ENCODE measurements around the gene TTC6. TPM values are rescaled to one million over a fixed set of nuclear protein-coding genes. Genes with fewer than 3 reads are reported as not detected.
A peak's percentile ranks its signal among the peaks of the same experiment; 100 is the strongest.

Gene TTC6
- total RNA-seq (2014; rRNA removed; shearing (Covaris generic)) (not detected in 2 replicates), polyA plus RNA-seq (2016; fragmentation: Nextera tagmentation; extraction: Ambion mirVana) (not detected in 2 replicates)

GRCh38 chr14:37594971-37595808 lies at the start of gene TTC6, which contains the start of gene FOXA1:
Gene TTC6, plus strand, starts transcription at chr14:37595629. Its CDS starts 26,436 bp downstream, at chr14:37622065.
Gene FOXA1, minus strand, starts transcription at chr14:37595249. Its CDS starts 277 bp downstream, at chr14:37594972.
- in situ Hi-C loops (cut with MboI), result no loop called here
- Histone ChIP-seq H2AFZ (peak within 1 kb of the TSS; percentile 91), H3K9ac (no peak within 1 kb of the TSS)

GRCh38 chr14:37546621-37547447 lies 48.6 kb upstream of the TTC6 start:
- Histone ChIP-seq H3K4me2 (ENCODE audit: unreplicated experiment) (no peak overlapping the region), H4K20me1 (ENCODE audit: insufficient read depth) (no peaks in the 10 kb centered on the region), H3K4me3 (no peak overlapping the region), H3K27ac (no peak overlapping the region), H3F3A (ENCODE audit: insufficient read depth) (no peaks in the 10 kb centered on the region), H3K9me2 (ENCODE audit: insufficient read depth) (no peaks in the 10 kb centered on the region), H3K27me3 (replicated peaks; ENCODE audit: insufficient read depth) (no peaks in the 10 kb centered on the region), H3K79me2 (ENCODE audit: insufficient read depth) (no peaks in the 10 kb centered on the region), H3K9me3 (ENCODE audit: low read depth) (no peaks in the 10 kb centered on the region), H2AFZ (no peak overlapping the region), H3K9ac (no peak overlapping the region), H3K36me3 (ENCODE audit: low read depth) (no peaks in the 10 kb centered on the region), H3K4me1 (ENCODE audit: insufficient read depth) (no peaks in the 10 kb centered on the region)
- in situ Hi-C loops (cut with MboI), result no loop called here
- no peak for DNase-seq
- 26 to 30% methylated on average over 6 of the region's 6 CpGs for WGBS, 2 experiments (ENCODE audit: low coverage in 1 of 2, low lambda C conversion rate in 2 of 2, missing lambda C conversion rate in 2 of 2)
- TF ChIP-seq EZH2phosphoT487 (IDR thresholded peaks at IDR 0.05; ENCODE audit: insufficient read depth, low read depth), result no peak
- no peak for TF ChIP-seq EZH2 (IDR thresholded peaks at IDR 0.05; ENCODE audit: insufficient read depth, poor library complexity, severe bottlenecking)

More at GRCh38 chr14:37594971-37595808, at the start of gene TTC6, which contains the start of gene FOXA1:
- WGBS, 2 experiments (ENCODE audit: low coverage in 1 of 2, low lambda C conversion rate in 2 of 2, missing lambda C conversion rate in 2 of 2), result 2% methylated on average over 45 to 70 of the region's 92 CpGs
- TF ChIP-seq EZH2phosphoT487 (IDR thresholded peaks at IDR 0.05; ENCODE audit: insufficient read depth, low read depth), result no peak
- TF ChIP-seq EZH2 (IDR thresholded peaks at IDR 0.05; ENCODE audit: insufficient read depth, poor library complexity, severe bottlenecking), result no peak
- no peaks in the 10 kb centered on the region for H4K20me1 ChIP-seq (ENCODE audit: insufficient read depth)
- H3K4me3 ChIP-seq, result peak within 1 kb of the TSS; percentile 85
- H3K4me2 ChIP-seq (ENCODE audit: unreplicated experiment), result peak within 1 kb of the TSS; percentile 84
- H3K9me3 ChIP-seq (ENCODE audit: low read depth), result no peaks in the 10 kb centered on the region
- no peak within 1 kb of the TSS for H3K27ac ChIP-seq
- peaks cover 5% of the 10 kb centered on the region; the same call in 1 of the 2 replicates for H3K4me1 ChIP-seq (ENCODE audit: insufficient read depth)
- H3K36me3 ChIP-seq (ENCODE audit: low read depth), result no peaks in the 10 kb centered on the region
- DNase-seq, result peak; percentile 69
- no peaks in the 10 kb centered on the region for H3K79me2 ChIP-seq (ENCODE audit: insufficient read depth)
- no peaks in the 10 kb centered on the region for H3K9me2 ChIP-seq (ENCODE audit: insufficient read depth)
- no peaks in the 10 kb centered on the region for H3F3A ChIP-seq (ENCODE audit: insufficient read depth)
- H3K27me3 ChIP-seq (replicated peaks; ENCODE audit: insufficient read depth), result peaks cover 74% of the 10 kb centered on the region

GRCh38 chr14:37550511-37550910 lies 44.9 kb upstream of the TTC6 start:
- 34 to 37% methylated on average over 5 of the region's 5 CpGs for WGBS, 2 experiments (ENCODE audit: low coverage in 1 of 2, low lambda C conversion rate in 2 of 2, missing lambda C conversion rate in 2 of 2)
- in situ Hi-C loops (cut with MboI), result no loop called here
- DNase-seq, result peak; percentile 33
- no peak overlapping the region for H3K4me3 ChIP-seq
- no peak overlapping the region for H3K4me2 ChIP-seq (ENCODE audit: unreplicated experiment)
- no peaks in the 10 kb centered on the region for H4K20me1 ChIP-seq (ENCODE audit: insufficient read depth)
- H3K9me2 ChIP-seq (ENCODE audit: insufficient read depth), result no peaks in the 10 kb centered on the region
- H3K79me2 ChIP-seq (ENCODE audit: insufficient read depth), result no peaks in the 10 kb centered on the region
- no peak overlapping the region for H2AFZ ChIP-seq
- no peak overlapping the region for H3K9ac ChIP-seq
- no peaks in the 10 kb centered on the region for H3F3A ChIP-seq (ENCODE audit: insufficient read depth)
- no peaks in the 10 kb centered on the region for H3K4me1 ChIP-seq (ENCODE audit: insufficient read depth)
- no peak for TF ChIP-seq EZH2 (IDR thresholded peaks at IDR 0.05; ENCODE audit: insufficient read depth, poor library complexity, severe bottlenecking)
- no peak for TF ChIP-seq EZH2phosphoT487 (IDR thresholded peaks at IDR 0.05; ENCODE audit: insufficient read depth, low read depth)
- no peaks in the 10 kb centered on the region for H3K36me3 ChIP-seq (ENCODE audit: low read depth)
- H3K9me3 ChIP-seq (ENCODE audit: low read depth), result no peaks in the 10 kb centered on the region
- no peaks in the 10 kb centered on the region for H3K27me3 ChIP-seq (replicated peaks; ENCODE audit: insufficient read depth)
- H3K27ac ChIP-seq, result no peak overlapping the region

- no peak overlapping the region for H3K4me2 ChIP-seq (ENCODE audit: unreplicated experiment)
- H4K20me1 ChIP-seq (ENCODE audit: insufficient read depth), result no peaks in the 10 kb centered on the region
- no peak overlapping the region for H3K27ac ChIP-seq
- no peaks in the 10 kb centered on the region for H3K4me1 ChIP-seq (ENCODE audit: insufficient read depth)
- no peaks in the 10 kb centered on the region for H3F3A ChIP-seq (ENCODE audit: insufficient read depth)
- TF ChIP-seq EZH2phosphoT487 (IDR thresholded peaks at IDR 0.05; ENCODE audit: insufficient read depth, low read depth) (no peak), EZH2 (IDR thresholded peaks at IDR 0.05; ENCODE audit: insufficient read depth, poor library complexity, severe bottlenecking) (no peak)
- H3K9me2 ChIP-seq (ENCODE audit: insufficient read depth), result no peaks in the 10 kb centered on the region
- 87 to 88% methylated on average over 1 of the region's 1 CpG for WGBS, 2 experiments (ENCODE audit: low coverage in 1 of 2, low lambda C conversion rate in 2 of 2, missing lambda C conversion rate in 2 of 2)
- no peaks in the 10 kb centered on the region for H3K9me3 ChIP-seq (ENCODE audit: low read depth)
- no peaks in the 10 kb centered on the region for H3K36me3 ChIP-seq (ENCODE audit: low read depth)
- H3K27me3 ChIP-seq (replicated peaks; ENCODE audit: insufficient read depth), result no peaks in the 10 kb centered on the region
- DNase-seq, result no peak
- in situ Hi-C loops (cut with MboI), result no loop called here
- H3K4me3 ChIP-seq, result no peak overlapping the region
- no peak overlapping the region for H3K9ac ChIP-seq
- H3K79me2 ChIP-seq (ENCODE audit: insufficient read depth), result no peaks in the 10 kb centered on the region
- no peak overlapping the region for H2AFZ ChIP-seq
Measured at GRCh38 chr14:37551119-37551518, 44.3 kb upstream of the TTC6 start.
